WTC11 (cell line): ENCODE data around the gene RAB3GAP1.

ENCODE experiments used
- ESRRA ChIP-seq: sonication (generic); formaldehyde crosslinking; IDR thresholded peaks from 2 replicates; pipeline ENCODE4 v1.8.1; 2022; ENCODE audit warnings: mild to moderate bottlenecking, missing genetic modification reagents, borderline replicate concordance
- NR1H2 ChIP-seq: sonication (generic); formaldehyde crosslinking; IDR thresholded peaks from 2 replicates; pipeline ENCODE4 v1.9.0; 2021; ENCODE audit warnings: mild to moderate bottlenecking, moderate library complexity, missing genetic modification reagents
- ZNF423 ChIP-seq: fragments of 250-450 bp; sonication (Bioruptor Pico); IDR thresholded peaks from 2 replicates; pipeline ENCODE4 v2.1.2; 2022; ENCODE audit warnings: mild to moderate bottlenecking, moderate library complexity
- TF ChIP-seq, protein P1 (sequence below): sonication (generic); formaldehyde crosslinking; IDR thresholded peaks from 2 replicates; pipeline ENCODE4 v1.8.0; 2022; ENCODE audit warnings: mild to moderate bottlenecking, missing genetic modification reagents
- TF ChIP-seq, protein P2 (sequence below): fragments of 200-600 bp; IDR thresholded peaks from 2 replicates; pipeline ENCODE4 v1.8.0; 2022; ENCODE audit warnings: antibody characterized with exemption
- TF ChIP-seq, protein P3 (sequence below): sonication (generic); formaldehyde crosslinking; IDR thresholded peaks from 2 replicates; pipeline ENCODE4 v1.8.0; 2022; ENCODE audit warnings: missing genetic modification reagents
- TF ChIP-seq, protein P4 (sequence below): sonication (generic); formaldehyde crosslinking; IDR thresholded peaks from 2 replicates; pipeline ENCODE4 v1.8.1; 2022; ENCODE audit warnings: missing genetic modification reagents, borderline replicate concordance

DNA sequence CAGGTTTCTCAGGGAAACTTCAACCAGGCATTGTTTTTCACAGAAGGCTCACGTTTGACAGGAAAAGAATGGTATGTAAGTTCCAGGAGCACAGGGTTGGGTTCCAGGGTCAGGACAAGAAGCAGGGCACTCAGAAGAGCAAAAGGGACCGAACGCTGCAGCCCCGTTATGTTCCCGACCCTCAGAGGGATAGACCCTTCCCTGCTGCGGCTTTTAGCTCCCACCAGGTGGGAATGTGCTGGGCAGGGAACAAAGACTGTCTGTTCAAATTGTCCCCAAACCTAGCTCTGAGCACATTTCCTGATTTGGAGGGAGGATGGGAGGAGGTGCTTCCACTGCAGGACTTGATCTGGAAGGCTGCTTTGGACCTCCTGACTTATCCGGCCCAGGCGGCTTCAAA lies 130.1 kb downstream of the RAB3GAP1 start:
- TF ChIP-seq, protein P1, sequence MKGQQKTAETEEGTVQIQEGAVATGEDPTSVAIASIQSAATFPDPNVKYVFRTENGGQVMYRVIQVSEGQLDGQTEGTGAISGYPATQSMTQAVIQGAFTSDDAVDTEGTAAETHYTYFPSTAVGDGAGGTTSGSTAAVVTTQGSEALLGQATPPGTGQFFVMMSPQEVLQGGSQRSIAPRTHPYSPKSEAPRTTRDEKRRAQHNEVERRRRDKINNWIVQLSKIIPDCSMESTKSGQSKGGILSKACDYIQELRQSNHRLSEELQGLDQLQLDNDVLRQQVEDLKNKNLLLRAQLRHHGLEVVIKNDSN (CRISPR knock-in tag): no peak
- no peak for TF ChIP-seq ESRRA (CRISPR knock-in tag)
- TF ChIP-seq NR1H2 (CRISPR knock-in tag): no peak
- TF ChIP-seq, protein P2, sequence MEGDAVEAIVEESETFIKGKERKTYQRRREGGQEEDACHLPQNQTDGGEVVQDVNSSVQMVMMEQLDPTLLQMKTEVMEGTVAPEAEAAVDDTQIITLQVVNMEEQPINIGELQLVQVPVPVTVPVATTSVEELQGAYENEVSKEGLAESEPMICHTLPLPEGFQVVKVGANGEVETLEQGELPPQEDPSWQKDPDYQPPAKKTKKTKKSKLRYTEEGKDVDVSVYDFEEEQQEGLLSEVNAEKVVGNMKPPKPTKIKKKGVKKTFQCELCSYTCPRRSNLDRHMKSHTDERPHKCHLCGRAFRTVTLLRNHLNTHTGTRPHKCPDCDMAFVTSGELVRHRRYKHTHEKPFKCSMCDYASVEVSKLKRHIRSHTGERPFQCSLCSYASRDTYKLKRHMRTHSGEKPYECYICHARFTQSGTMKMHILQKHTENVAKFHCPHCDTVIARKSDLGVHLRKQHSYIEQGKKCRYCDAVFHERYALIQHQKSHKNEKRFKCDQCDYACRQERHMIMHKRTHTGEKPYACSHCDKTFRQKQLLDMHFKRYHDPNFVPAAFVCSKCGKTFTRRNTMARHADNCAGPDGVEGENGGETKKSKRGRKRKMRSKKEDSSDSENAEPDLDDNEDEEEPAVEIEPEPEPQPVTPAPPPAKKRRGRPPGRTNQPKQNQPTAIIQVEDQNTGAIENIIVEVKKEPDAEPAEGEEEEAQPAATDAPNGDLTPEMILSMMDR: no peak
- TF ChIP-seq, protein P3, sequence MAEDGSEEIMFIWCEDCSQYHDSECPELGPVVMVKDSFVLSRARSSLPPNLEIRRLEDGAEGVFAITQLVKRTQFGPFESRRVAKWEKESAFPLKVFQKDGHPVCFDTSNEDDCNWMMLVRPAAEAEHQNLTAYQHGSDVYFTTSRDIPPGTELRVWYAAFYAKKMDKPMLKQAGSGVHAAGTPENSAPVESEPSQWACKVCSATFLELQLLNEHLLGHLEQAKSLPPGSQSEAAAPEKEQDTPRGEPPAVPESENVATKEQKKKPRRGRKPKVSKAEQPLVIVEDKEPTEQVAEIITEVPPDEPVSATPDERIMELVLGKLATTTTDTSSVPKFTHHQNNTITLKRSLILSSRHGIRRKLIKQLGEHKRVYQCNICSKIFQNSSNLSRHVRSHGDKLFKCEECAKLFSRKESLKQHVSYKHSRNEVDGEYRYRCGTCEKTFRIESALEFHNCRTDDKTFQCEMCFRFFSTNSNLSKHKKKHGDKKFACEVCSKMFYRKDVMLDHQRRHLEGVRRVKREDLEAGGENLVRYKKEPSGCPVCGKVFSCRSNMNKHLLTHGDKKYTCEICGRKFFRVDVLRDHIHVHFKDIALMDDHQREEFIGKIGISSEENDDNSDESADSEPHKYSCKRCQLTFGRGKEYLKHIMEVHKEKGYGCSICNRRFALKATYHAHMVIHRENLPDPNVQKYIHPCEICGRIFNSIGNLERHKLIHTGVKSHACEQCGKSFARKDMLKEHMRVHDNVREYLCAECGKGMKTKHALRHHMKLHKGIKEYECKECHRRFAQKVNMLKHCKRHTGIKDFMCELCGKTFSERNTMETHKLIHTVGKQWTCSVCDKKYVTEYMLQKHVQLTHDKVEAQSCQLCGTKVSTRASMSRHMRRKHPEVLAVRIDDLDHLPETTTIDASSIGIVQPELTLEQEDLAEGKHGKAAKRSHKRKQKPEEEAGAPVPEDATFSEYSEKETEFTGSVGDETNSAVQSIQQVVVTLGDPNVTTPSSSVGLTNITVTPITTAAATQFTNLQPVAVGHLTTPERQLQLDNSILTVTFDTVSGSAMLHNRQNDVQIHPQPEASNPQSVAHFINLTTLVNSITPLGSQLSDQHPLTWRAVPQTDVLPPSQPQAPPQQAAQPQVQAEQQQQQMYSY: no peak
- TF ChIP-seq, protein P4, sequence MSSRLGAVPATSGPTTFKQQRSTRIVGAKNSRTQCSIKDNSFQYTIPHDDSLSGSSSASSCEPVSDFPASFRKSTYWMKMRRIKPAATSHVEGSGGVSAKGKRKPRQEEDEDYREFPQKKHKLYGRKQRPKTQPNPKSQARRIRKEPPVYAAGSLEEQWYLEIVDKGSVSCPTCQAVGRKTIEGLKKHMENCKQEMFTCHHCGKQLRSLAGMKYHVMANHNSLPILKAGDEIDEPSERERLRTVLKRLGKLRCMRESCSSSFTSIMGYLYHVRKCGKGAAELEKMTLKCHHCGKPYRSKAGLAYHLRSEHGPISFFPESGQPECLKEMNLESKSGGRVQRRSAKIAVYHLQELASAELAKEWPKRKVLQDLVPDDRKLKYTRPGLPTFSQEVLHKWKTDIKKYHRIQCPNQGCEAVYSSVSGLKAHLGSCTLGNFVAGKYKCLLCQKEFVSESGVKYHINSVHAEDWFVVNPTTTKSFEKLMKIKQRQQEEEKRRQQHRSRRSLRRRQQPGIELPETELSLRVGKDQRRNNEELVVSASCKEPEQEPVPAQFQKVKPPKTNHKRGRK: no peak
- TF ChIP-seq ZNF423: no peak
